HepG2 (cell line): ENCODE measurements around the gene BAHCC1. TPM values are rescaled to one million over a fixed set of nuclear protein-coding genes. Genes with fewer than 3 reads are reported as not detected.

Experiments
- CHD4 ChIP-seq: fragments of 200-600 bp; sonication (generic); IDR thresholded peaks from 2 replicates; pipeline ENCODE4 v1.7.0; 2017; ENCODE audit warnings: mild to moderate bottlenecking, low read length, borderline replicate concordance
- HINFP ChIP-seq: sonication (generic); formaldehyde crosslinking; IDR thresholded peaks from 2 replicates; pipeline ENCODE4 v1.4.0; 2020; ENCODE audit warnings: low read depth, mild to moderate bottlenecking, missing genetic modification reagents
- HOXA5 ChIP-seq: sonication (generic); formaldehyde crosslinking; IDR thresholded peaks from 2 replicates; pipeline ENCODE4 v1.4.0; 2020; ENCODE audit warnings: missing genetic modification reagents
- NFYB ChIP-seq: sonication (generic); formaldehyde crosslinking; IDR thresholded peaks from 2 replicates; pipeline ENCODE4 v1.4.0; 2020; ENCODE audit warnings: missing genetic modification reagents
- NRL ChIP-seq: sonication (generic); formaldehyde crosslinking; IDR thresholded peaks from 2 replicates; pipeline ENCODE4 v1.5.0; 2020; ENCODE audit warnings: missing genetic modification reagents, mild to moderate bottlenecking, moderate library complexity, borderline replicate concordance
- PAX8 ChIP-seq: sonication (generic); formaldehyde crosslinking; IDR thresholded peaks from 2 replicates; pipeline ENCODE4 v1.8.0; 2022; ENCODE audit warnings: mild to moderate bottlenecking, missing genetic modification reagents, borderline replicate concordance
- PCBP1 ChIP-seq: fragments of 200-400 bp; formaldehyde crosslinking; IDR thresholded peaks from 2 replicates; pipeline ENCODE4 v1.6.1; 2017; ENCODE audit warnings: mild to moderate bottlenecking, low read depth, low read length, borderline replicate concordance
- SETDB1 ChIP-seq: sonication (generic); formaldehyde crosslinking; IDR thresholded peaks from 2 replicates; pipeline ENCODE4 v1.5.1; 2020; ENCODE audit warnings: missing genetic modification reagents, mild to moderate bottlenecking, borderline replicate concordance
- STAG1 ChIP-seq: sonication (generic); formaldehyde crosslinking; IDR thresholded peaks from 2 replicates; pipeline ENCODE4 v1.4.0; 2020; ENCODE audit warnings: missing genetic modification reagents
- STAT5B ChIP-seq: sonication (generic); formaldehyde crosslinking; IDR thresholded peaks from 2 replicates; pipeline ENCODE4 v1.4.0; 2020; ENCODE audit warnings: missing genetic modification reagents
- TOE1 ChIP-seq: sonication (generic); formaldehyde crosslinking; IDR thresholded peaks from 2 replicates; pipeline ENCODE4 v1.4.0; 2020; ENCODE audit warnings: mild to moderate bottlenecking, missing genetic modification reagents
- ZNF280D ChIP-seq: sonication (generic); formaldehyde crosslinking; IDR thresholded peaks from 2 replicates; pipeline ENCODE4 v1.5.1; 2020; ENCODE audit warnings: mild to moderate bottlenecking, missing genetic modification reagents
- ZNF441 ChIP-seq: sonication (generic); formaldehyde crosslinking; IDR thresholded peaks from 2 replicates; pipeline ENCODE4 v1.7.0; 2021; ENCODE audit warnings: missing genetic modification reagents, borderline replicate concordance
- ZNF577 ChIP-seq: sonication (generic); formaldehyde crosslinking; IDR thresholded peaks from 2 replicates; pipeline ENCODE4 v1.4.0; 2020; ENCODE audit warnings: mild to moderate bottlenecking, low read depth, missing genetic modification reagents, borderline replicate concordance
- ZNF775 ChIP-seq: sonication (generic); formaldehyde crosslinking; IDR thresholded peaks from 2 replicates; pipeline ENCODE4 v1.4.0; 2020; ENCODE audit warnings: missing genetic modification reagents, mild to moderate bottlenecking, moderate library complexity, borderline replicate concordance
- polyA plus RNA-seq, 8 experiments: library from polyadenylated mRNA; depleted of rRNA in 3 of 8; stranded (reverse) in 7 of 8; unstranded in 1 of 8; fragments of >200 nt; fragmentation: Illumina TruSeq in 4 of 8; extraction: Trizol in 4 of 8; gene quantifications; 2 replicates each; pipeline versions ENCODE4 v1.2.1 to v1.2.3, GENCODE V29; 2011 to 2016; ENCODE audit warnings: low read depth in 4 of 8, missing spikeins in 1 of 8, mixed read lengths in 1 of 8; ENCODE audit not compliant: insufficient read depth in 1 of 8
- total RNA-seq, 5 experiments: library from RNA; depleted of rRNA; stranded (reverse); fragments of >200 nt; fragmentation: Illumina TruSeq; extraction: Trizol; gene quantifications; 2 replicates each; pipeline ENCODE4 v1.2.3, GENCODE V29; 2016; ENCODE audit warnings: low read depth in 1 of 5
- TF ChIP-seq, protein P1 (sequence below): sonication (generic); formaldehyde crosslinking; IDR thresholded peaks from 2 replicates; pipeline ENCODE4 v1.5.0; 2020; ENCODE audit warnings: missing genetic modification reagents
- TF ChIP-seq, protein P2 (sequence below): sonication (generic); formaldehyde crosslinking; IDR thresholded peaks from 2 replicates; pipeline ENCODE4 v1.4.0; 2020; ENCODE audit warnings: missing genetic modification reagents
- TF ChIP-seq, protein P3 (sequence below): IDR thresholded peaks from 2 replicates; pipeline ENCODE4 v1.6.1; 2016; ENCODE audit warnings: low read depth, control low read depth

BAHCC1 gene
- total and polyA plus RNA-seq, 2 of the 13 experiments (the other 11 are each of a cell fraction or from before 2014, with no cell fraction given): 1.4 to 1.7 TPM

DNA sequence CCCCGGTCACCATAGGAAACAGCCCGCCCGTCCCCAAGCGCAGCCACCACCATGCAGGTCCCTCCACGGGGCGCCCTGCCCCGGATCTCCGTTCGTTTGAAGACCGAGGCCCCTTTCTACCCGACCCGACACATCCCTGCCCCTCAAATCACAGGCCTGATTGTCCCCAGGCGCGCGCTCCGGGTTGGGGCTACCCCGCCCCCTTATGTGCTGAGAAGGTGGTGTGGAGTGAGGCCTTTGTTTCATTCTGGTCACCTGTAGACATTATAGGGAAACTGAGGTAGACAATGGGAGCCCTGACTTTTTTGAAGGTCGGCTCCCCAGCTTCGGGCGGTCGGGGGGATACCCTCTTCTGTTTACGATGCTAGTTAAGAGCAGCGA is 118.1 kb downstream of the BAHCC1 start (continued):
- no peak for TF ChIP-seq TOE1 (CRISPR knock-in tag)
- TF ChIP-seq, protein P1, sequence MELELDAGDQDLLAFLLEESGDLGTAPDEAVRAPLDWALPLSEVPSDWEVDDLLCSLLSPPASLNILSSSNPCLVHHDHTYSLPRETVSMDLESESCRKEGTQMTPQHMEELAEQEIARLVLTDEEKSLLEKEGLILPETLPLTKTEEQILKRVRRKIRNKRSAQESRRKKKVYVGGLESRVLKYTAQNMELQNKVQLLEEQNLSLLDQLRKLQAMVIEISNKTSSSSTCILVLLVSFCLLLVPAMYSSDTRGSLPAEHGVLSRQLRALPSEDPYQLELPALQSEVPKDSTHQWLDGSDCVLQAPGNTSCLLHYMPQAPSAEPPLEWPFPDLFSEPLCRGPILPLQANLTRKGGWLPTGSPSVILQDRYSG (CRISPR knock-in tag): no peak; the same call in 1 of the 2 replicates
- no peak for TF ChIP-seq ZNF775 (CRISPR knock-in tag)
- no peak for TF ChIP-seq NFYB (CRISPR knock-in tag)
- TF ChIP-seq, protein P2, sequence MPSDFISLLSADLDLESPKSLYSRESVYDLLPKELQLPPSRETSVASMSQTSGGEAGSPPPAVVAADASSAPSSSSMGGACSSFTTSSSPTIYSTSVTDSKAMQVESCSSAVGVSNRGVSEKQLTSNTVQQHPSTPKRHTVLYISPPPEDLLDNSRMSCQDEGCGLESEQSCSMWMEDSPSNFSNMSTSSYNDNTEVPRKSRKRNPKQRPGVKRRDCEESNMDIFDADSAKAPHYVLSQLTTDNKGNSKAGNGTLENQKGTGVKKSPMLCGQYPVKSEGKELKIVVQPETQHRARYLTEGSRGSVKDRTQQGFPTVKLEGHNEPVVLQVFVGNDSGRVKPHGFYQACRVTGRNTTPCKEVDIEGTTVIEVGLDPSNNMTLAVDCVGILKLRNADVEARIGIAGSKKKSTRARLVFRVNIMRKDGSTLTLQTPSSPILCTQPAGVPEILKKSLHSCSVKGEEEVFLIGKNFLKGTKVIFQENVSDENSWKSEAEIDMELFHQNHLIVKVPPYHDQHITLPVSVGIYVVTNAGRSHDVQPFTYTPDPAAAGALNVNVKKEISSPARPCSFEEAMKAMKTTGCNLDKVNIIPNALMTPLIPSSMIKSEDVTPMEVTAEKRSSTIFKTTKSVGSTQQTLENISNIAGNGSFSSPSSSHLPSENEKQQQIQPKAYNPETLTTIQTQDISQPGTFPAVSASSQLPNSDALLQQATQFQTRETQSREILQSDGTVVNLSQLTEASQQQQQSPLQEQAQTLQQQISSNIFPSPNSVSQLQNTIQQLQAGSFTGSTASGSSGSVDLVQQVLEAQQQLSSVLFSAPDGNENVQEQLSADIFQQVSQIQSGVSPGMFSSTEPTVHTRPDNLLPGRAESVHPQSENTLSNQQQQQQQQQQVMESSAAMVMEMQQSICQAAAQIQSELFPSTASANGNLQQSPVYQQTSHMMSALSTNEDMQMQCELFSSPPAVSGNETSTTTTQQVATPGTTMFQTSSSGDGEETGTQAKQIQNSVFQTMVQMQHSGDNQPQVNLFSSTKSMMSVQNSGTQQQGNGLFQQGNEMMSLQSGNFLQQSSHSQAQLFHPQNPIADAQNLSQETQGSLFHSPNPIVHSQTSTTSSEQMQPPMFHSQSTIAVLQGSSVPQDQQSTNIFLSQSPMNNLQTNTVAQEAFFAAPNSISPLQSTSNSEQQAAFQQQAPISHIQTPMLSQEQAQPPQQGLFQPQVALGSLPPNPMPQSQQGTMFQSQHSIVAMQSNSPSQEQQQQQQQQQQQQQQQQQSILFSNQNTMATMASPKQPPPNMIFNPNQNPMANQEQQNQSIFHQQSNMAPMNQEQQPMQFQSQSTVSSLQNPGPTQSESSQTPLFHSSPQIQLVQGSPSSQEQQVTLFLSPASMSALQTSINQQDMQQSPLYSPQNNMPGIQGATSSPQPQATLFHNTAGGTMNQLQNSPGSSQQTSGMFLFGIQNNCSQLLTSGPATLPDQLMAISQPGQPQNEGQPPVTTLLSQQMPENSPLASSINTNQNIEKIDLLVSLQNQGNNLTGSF (CRISPR knock-in tag): no peak
- TF ChIP-seq HINFP (CRISPR knock-in tag): 0 out of 2 replicates have a peak, but pooled peaks have one; percentile 36
- peak; percentile 39; the same call in 1 of the 2 replicates for TF ChIP-seq CHD4
- 0 out of 2 replicates have a peak, but pooled peaks have one; percentile 36 for TF ChIP-seq SETDB1 (CRISPR knock-in tag)
- TF ChIP-seq ZNF577 (CRISPR knock-in tag): no peak
- TF ChIP-seq PAX8 (CRISPR knock-in tag): no peak
- TF ChIP-seq PCBP1: no peak
- TF ChIP-seq ZNF441 (CRISPR knock-in tag): peak; percentile 72
- no peak for TF ChIP-seq STAT5B (CRISPR knock-in tag)
- TF ChIP-seq, protein P3, sequence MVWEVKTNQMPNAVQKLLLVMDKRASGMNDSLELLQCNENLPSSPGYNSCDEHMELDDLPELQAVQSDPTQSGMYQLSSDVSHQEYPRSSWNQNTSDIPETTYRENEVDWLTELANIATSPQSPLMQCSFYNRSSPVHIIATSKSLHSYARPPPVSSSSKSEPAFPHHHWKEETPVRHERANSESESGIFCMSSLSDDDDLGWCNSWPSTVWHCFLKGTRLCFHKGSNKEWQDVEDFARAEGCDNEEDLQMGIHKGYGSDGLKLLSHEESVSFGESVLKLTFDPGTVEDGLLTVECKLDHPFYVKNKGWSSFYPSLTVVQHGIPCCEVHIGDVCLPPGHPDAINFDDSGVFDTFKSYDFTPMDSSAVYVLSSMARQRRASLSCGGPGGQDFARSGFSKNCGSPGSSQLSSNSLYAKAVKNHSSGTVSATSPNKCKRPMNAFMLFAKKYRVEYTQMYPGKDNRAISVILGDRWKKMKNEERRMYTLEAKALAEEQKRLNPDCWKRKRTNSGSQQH (CRISPR knock-in tag): no peak
- TF ChIP-seq ZNF280D: 0 out of 2 replicates have a peak, but pooled peaks have one; percentile 60
- TF ChIP-seq STAG1 (CRISPR knock-in tag): no peak
- peak; percentile 65; the same call in 1 of the 2 replicates for TF ChIP-seq NRL (CRISPR knock-in tag)
- TF ChIP-seq HOXA5 (CRISPR knock-in tag): no peak
